NB4 (cell line): ENCODE data around the gene FBXL17.

Experiments used
- MYC ChIP-seq: IDR thresholded peaks from 2 replicates; pipeline ENCODE4 v1.6.1; 2011; ENCODE audit warnings: low read depth, low read length
- POLR2A ChIP-seq: IDR thresholded peaks from 2 replicates; pipeline ENCODE4 v1.6.1; 2011; ENCODE audit warnings: mild to moderate bottlenecking; ENCODE audit not compliant: insufficient read length; ENCODE audit errors: extremely low read depth
- TF ChIP-seq, protein P1 (sequence below): IDR thresholded peaks from one replicate; pipeline ENCODE4 v1.5.1; 2012; ENCODE audit warnings: low read depth, low read length

DNA sequence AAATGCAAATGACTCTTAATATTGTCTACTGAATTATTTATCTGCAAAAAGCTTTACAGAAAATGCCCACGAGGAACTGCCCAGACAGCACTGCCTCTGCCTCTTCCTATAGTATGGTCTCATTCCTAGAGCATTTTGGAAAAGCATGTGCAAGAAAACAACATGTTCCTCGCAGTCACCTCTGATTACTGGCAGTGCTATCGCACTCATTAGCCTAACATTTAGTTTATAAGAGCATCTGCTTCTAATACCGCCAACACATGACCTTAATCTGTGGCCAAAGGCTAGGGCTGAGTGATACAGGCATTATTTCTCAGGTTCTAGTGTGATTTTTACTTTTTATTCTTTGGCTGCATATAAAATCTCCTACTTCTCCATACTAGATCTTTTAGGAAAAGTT, 259.2 kb downstream of the FBXL17 start:
- TF ChIP-seq MYC (no peak), POLR2A (no peak)
- TF ChIP-seq, protein P1, sequence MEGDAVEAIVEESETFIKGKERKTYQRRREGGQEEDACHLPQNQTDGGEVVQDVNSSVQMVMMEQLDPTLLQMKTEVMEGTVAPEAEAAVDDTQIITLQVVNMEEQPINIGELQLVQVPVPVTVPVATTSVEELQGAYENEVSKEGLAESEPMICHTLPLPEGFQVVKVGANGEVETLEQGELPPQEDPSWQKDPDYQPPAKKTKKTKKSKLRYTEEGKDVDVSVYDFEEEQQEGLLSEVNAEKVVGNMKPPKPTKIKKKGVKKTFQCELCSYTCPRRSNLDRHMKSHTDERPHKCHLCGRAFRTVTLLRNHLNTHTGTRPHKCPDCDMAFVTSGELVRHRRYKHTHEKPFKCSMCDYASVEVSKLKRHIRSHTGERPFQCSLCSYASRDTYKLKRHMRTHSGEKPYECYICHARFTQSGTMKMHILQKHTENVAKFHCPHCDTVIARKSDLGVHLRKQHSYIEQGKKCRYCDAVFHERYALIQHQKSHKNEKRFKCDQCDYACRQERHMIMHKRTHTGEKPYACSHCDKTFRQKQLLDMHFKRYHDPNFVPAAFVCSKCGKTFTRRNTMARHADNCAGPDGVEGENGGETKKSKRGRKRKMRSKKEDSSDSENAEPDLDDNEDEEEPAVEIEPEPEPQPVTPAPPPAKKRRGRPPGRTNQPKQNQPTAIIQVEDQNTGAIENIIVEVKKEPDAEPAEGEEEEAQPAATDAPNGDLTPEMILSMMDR, result no peak
